ENCODE data around the gene LSG1. TPM values are rescaled to one million over a fixed set of nuclear protein-coding genes. Genes with fewer than 3 reads are reported as not detected.

LSG1 gene
- total RNA-seq, 1 donor from 2014 or later: 40.9 TPM

GRCh38 chr3:194690501-194691372, 18.7 kb upstream of the LSG1 start:
- no peaks in the 10 kb centered on the region for H3K36me3 ChIP-seq
- no peak for TF ChIP-seq CTCF (IDR thresholded peaks at IDR 0.05)
- H3K9me3 ChIP-seq: no peaks in the 10 kb centered on the region
- H3K4me3 ChIP-seq: no peak overlapping the region
- no peak for DNase-seq
- peaks cover 5% of the 10 kb centered on the region for H3K27me3 ChIP-seq (ENCODE audit: low read depth)
- H3K4me1 ChIP-seq: peaks cover 53% of the 10 kb centered on the region
- intact Hi-C loops (cut with DNase I): no loop called here
- no peak overlapping the region for H3K27ac ChIP-seq
- no peak for ATAC-seq

GRCh38 chr3:194689493-194689944, 17.5 kb upstream of the LSG1 start:
- Histone ChIP-seq H3K4me1 (peaks cover 61% of the 10 kb centered on the region), H3K4me3 (peak overlapping the region; percentile 84), H3K27ac (peak overlapping the region; percentile 88), H3K27me3 (ENCODE audit: low read depth) (peaks cover 5% of the 10 kb centered on the region), H3K36me3 (no peaks in the 10 kb centered on the region), H3K9me3 (no peaks in the 10 kb centered on the region)
- TF ChIP-seq CTCF (IDR thresholded peaks at IDR 0.05): no peak
- no peak for DNase-seq
- intact Hi-C loops (cut with DNase I): loop anchor here (10.0 kb wide), 2 partner anchors 415 to 575 kb away; no protein-coding TSS in a partner anchor
- no peak for ATAC-seq

GRCh38 chr3:194688946-194689345, 17.0 kb upstream of the LSG1 start:
- H3K27ac ChIP-seq: peak overlapping the region; percentile 88
- no peaks in the 10 kb centered on the region for H3K9me3 ChIP-seq
- H3K4me3 ChIP-seq: peak overlapping the region; percentile 84
- H3K4me1 ChIP-seq: peaks cover 61% of the 10 kb centered on the region
- intact Hi-C loops (cut with DNase I): loop anchor here (10.0 kb wide), 2 partner anchors 416 to 576 kb away; no protein-coding TSS in a partner anchor
- H3K36me3 ChIP-seq: no peaks in the 10 kb centered on the region
- peaks cover 5% of the 10 kb centered on the region for H3K27me3 ChIP-seq (ENCODE audit: low read depth)
- no peak for ATAC-seq
- TF ChIP-seq CTCF (IDR thresholded peaks at IDR 0.05): no peak
- DNase-seq: no peak

GRCh38 chr3:194688200-194688740, 16.3 kb upstream of the LSG1 start:
- intact Hi-C loops (cut with DNase I): loop anchor here (10.0 kb wide), 2 partner anchors 417 to 577 kb away; no protein-coding TSS in a partner anchor
- ATAC-seq (peak; percentile 37 to 48), DNase-seq (peak; percentile 59)
- H3K9me3 ChIP-seq: no peaks in the 10 kb centered on the region
- H3K27ac ChIP-seq: peak overlapping the region; percentile 88
- H3K4me3 ChIP-seq: peak overlapping the region; percentile 84
- peaks cover 5% of the 10 kb centered on the region for H3K27me3 ChIP-seq (ENCODE audit: low read depth)
- TF ChIP-seq CTCF (IDR thresholded peaks at IDR 0.05): no peak
- H3K36me3 ChIP-seq: no peaks in the 10 kb centered on the region
- peaks cover 61% of the 10 kb centered on the region for H3K4me1 ChIP-seq

GRCh38 chr3:194687638-194688199, 15.7 kb upstream of the LSG1 start:
- peak; percentile 59 for TF ChIP-seq CTCF (IDR thresholded peaks at IDR 0.05)
- peak overlapping the region; percentile 84 for H3K4me3 ChIP-seq
- no peaks in the 10 kb centered on the region for H3K9me3 ChIP-seq
- peaks cover 67% of the 10 kb centered on the region for H3K4me1 ChIP-seq
- H3K27me3 ChIP-seq (ENCODE audit: low read depth): peaks cover 5% of the 10 kb centered on the region
- ATAC-seq (peak; percentile 73 to 80), DNase-seq (peak; percentile 86)
- no peaks in the 10 kb centered on the region for H3K36me3 ChIP-seq
- peak overlapping the region; percentile 88 for H3K27ac ChIP-seq
- intact Hi-C loops (cut with DNase I): loop anchor here (10.0 kb wide), 2 partner anchors 417 to 577 kb away; no protein-coding TSS in a partner anchor
